Activated naive CD4-positive, alpha-beta T cell treated with anti-CD3 and anti-CD28 coated beads, Interleukin-2, amount 10 ng/mL, durations not matched to agents 7 days and 5 days (primary cell): Measurements from ENCODE around the gene EPB41L4A.
"Not testable (repeated sequence)": the region's sequence is repeated elsewhere in the genome, so short reads cannot be mapped to it uniquely, and the experiment has no call there.

ENCODE experiments used
- CTCF ChIA-PET: fragments of 350-600 bp; sonication (Branson Sonifier 250); formaldehyde crosslinking; loops from one replicate; lab custom pipeline; 2021; ENCODE audit warnings: antibody characterized with exemption; lab: Charles Lee
- DNase-seq: peaks from one replicate; pipeline ENCODE4 v3.0.0-alpha.2; 2020
- H3K27ac Mint-ChIP-seq: one replicate; pipeline ENCODE4 v1.8.0; 2021; ENCODE audit warnings: mild to moderate bottlenecking, moderate library complexity, mixed read lengths
- H3K27me3 Mint-ChIP-seq: one replicate; pipeline ENCODE4 v1.8.0; 2021; ENCODE audit warnings: mild to moderate bottlenecking, mixed read lengths
- H3K36me3 Mint-ChIP-seq: one replicate; pipeline ENCODE4 v1.8.0; 2021; ENCODE audit warnings: mixed read lengths
- H3K4me1 Mint-ChIP-seq: one replicate; pipeline ENCODE4 v1.8.0; 2021; ENCODE audit warnings: mixed read lengths
- H3K4me3 Mint-ChIP-seq: one replicate; pipeline ENCODE4 v1.8.0; 2021; ENCODE audit warnings: mild to moderate bottlenecking, moderate library complexity, mixed read lengths
- H3K9me3 Mint-ChIP-seq: one replicate; pipeline ENCODE4 v1.8.0; 2021; ENCODE audit warnings: mixed read lengths

Gene EPB41L4A

DNA sequence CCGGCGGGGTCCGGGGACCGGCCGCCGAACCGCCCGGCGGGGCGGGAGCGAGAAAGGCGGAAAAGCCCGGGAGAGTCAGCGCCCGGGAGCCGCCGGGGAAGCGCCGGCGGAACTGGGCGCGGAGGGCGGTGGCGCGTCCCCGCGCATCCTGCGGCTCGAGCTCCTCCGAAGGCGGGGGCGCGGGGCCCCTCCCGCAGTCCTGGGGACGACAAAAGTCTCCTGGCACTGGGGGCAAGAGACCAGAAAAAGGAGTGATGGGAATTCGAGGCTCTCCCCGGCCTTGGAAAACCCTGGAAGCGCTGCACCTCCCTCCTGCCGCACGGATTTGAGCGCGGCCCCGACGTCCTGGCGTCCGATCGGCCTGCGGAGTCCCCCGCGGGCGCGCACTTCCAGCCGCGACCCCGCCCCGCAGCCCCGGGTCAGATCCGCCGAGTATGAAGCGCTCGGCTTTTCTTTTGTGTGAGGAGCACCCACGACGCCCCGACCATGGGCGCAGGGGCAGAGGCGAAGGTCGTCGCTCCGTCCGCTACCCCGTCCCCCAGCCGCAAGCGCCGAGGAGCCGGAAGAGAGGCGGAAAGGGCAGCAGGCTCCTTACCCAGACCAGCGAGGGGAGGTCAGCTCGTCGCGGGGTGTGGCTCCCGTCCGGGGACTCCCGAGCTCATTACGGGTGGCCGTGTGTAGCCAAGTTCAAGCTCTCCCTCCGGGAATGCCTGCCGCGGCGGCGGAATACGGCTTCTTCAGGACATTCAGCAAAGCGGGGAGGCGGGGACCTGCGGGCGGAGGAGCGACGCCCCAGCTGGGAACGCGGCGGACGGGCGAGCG lies at the start of gene EPB41L4A:
EPB41L4A (minus strand) TSS at position 114 of the 822 bp plus-strand sequence. CDS start 238 bp downstream, outside the sequence.
- CTCF ChIA-PET = interaction anchor here (1.1 to 1.4 kb wide), 2 partner anchors 242 to 244 kb away, joined by 3 to 4 read pairs; no protein-coding TSS in a partner anchor
- no peaks in the 10 kb centered on the region for H3K36me3 Mint-ChIP-seq
- peaks cover 57% of the 10 kb centered on the region for H3K27me3 Mint-ChIP-seq
- H3K4me3 Mint-ChIP-seq = peak within 1 kb of the TSS; percentile 56
- H3K4me1 Mint-ChIP-seq = peaks cover 13% of the 10 kb centered on the region
- peak; percentile 23 for DNase-seq
- H3K9me3 Mint-ChIP-seq = no peaks in the 10 kb centered on the region
- peak within 1 kb of the TSS; percentile 1 for H3K27ac Mint-ChIP-seq

GRCh38 chr5:112467485-112467884 lies 48.4 kb upstream of the EPB41L4A start:
- Mint-ChIP-seq H3K4me3 (no peak overlapping the region), H3K27ac (no peak overlapping the region), H3K4me1 (no peaks in the 10 kb centered on the region), H3K9me3 (no peaks in the 10 kb centered on the region), H3K27me3 (no peaks in the 10 kb centered on the region), H3K36me3 (no peaks in the 10 kb centered on the region)
- DNase-seq = no peak
- CTCF ChIA-PET = no interaction called here

DNA sequence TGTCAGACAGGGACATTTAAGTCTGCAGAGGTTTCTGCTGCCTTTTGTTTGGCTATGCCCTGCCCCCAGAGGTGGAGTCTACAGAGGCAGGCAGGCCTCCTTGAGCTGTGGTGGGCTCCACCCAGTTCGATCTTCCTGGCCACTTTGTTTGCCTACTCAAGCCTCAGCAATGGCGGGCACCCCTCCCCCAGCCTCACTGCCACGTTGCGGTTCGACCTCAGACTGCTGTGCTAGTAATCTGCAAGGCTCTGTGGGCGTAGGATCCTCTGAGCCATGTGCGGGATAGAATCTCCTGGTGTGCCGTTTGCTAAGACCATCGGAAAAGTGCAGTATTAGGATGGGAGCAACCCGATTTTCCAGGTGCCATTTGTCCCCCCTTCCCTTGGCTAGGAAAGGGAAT lies 47.2 kb upstream of the EPB41L4A start:
- H3K27ac Mint-ChIP-seq, DNase-seq, H3K4me3 Mint-ChIP-seq, H3K36me3 Mint-ChIP-seq, H3K27me3 Mint-ChIP-seq, H3K9me3 Mint-ChIP-seq, H3K4me1 Mint-ChIP-seq, CTCF ChIA-PET: not testable (repeated sequence)

DNA sequence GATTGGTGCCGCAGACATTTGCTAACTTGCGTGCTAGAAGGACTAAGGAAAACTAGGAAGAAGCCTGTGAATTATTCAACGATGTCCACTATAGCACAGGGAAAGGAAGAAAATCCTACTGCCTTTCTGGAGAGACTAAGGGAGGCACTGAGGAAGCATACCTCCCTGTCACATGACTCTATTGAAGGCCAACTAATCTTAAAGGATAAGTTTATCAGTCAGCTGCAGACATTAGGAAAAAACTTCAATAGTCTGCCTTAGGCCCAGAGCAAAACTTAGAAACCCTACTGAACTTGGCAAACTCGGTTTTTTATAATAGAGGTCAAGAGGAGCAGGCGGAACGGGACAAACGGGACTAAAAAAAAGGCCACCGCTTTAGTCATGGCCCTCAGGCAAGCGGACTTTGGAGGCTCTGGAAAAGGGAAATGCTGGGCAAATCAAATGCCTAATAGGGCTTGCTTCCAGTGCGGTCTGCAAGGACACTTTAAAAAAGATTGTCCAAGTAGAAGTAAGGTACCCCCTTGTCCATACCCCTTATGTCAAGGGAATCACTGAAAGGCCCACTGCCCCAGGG lies 28.2 kb upstream of the EPB41L4A start:
- H3K36me3 Mint-ChIP-seq, H3K9me3 Mint-ChIP-seq, H3K4me1 Mint-ChIP-seq, H3K27me3 Mint-ChIP-seq, H3K27ac Mint-ChIP-seq, DNase-seq, CTCF ChIA-PET, H3K4me3 Mint-ChIP-seq: not testable (repeated sequence)

- DNase-seq = no peak
- no peak overlapping the region for H3K4me3 Mint-ChIP-seq
- H3K27me3 Mint-ChIP-seq = peaks cover 4% of the 10 kb centered on the region
- CTCF ChIA-PET = no interaction called here
- H3K9me3 Mint-ChIP-seq = no peaks in the 10 kb centered on the region
- H3K36me3 Mint-ChIP-seq = no peaks in the 10 kb centered on the region
- H3K4me1 Mint-ChIP-seq = no peaks in the 10 kb centered on the region
- H3K27ac Mint-ChIP-seq = no peak overlapping the region
These were observed 26.7 kb upstream of the EPB41L4A start for GRCh38 chr5:112445626-112446350.

- H3K36me3 Mint-ChIP-seq, H3K27me3 Mint-ChIP-seq, DNase-seq, H3K4me1 Mint-ChIP-seq, CTCF ChIA-PET, H3K9me3 Mint-ChIP-seq, H3K4me3 Mint-ChIP-seq, H3K27ac Mint-ChIP-seq: not testable (repeated sequence)
These were observed 24.9 kb upstream of the EPB41L4A start for GRCh38 chr5:112443932-112444331.

GRCh38 chr5:112440031-112440430 lies 21.0 kb upstream of the EPB41L4A start:
- no peak for DNase-seq
- H3K27ac Mint-ChIP-seq = no peak overlapping the region
- no peak overlapping the region for H3K4me3 Mint-ChIP-seq
- CTCF ChIA-PET = no interaction called here
- H3K9me3 Mint-ChIP-seq = no peaks in the 10 kb centered on the region
- peaks cover 9% of the 10 kb centered on the region for H3K27me3 Mint-ChIP-seq
- H3K4me1 Mint-ChIP-seq = no peaks in the 10 kb centered on the region
- no peaks in the 10 kb centered on the region for H3K36me3 Mint-ChIP-seq

- CTCF ChIA-PET = no interaction called here
- Mint-ChIP-seq H3K27ac (no peak overlapping the region), H3K4me3 (no peak overlapping the region), H3K9me3 (no peaks in the 10 kb centered on the region), H3K36me3 (no peaks in the 10 kb centered on the region), H3K27me3 (peaks cover 9% of the 10 kb centered on the region), H3K4me1 (no peaks in the 10 kb centered on the region)
- DNase-seq = no peak
These were observed 17.1 kb upstream of the EPB41L4A start for GRCh38 chr5:112436144-112436543.

DNA sequence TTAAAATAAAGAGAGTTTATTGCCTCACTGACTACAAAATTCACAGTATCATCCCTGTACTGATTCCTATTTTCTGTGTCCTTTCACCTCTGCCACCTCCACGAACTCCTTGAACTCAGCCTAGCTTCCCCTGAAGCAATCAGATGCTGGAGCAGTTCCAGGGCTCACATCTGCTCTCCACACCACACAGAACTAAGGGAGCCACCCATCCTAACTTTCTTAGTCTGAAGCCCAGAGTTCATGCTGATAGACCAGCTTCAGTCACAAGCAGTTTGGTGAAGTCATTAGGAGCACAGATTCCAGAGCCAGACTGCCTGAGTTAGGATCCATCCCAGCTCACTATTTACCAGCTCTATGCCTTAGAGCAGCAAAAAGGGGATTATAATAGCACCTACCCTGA lies 15.6 kb upstream of the EPB41L4A start:
- CTCF ChIA-PET = no interaction called here
- no peak overlapping the region for H3K27ac Mint-ChIP-seq
- H3K27me3 Mint-ChIP-seq = peaks cover 9% of the 10 kb centered on the region
- no peaks in the 10 kb centered on the region for H3K36me3 Mint-ChIP-seq
- H3K9me3 Mint-ChIP-seq = no peaks in the 10 kb centered on the region
- DNase-seq = no peak
- H3K4me3 Mint-ChIP-seq = no peak overlapping the region
- no peaks in the 10 kb centered on the region for H3K4me1 Mint-ChIP-seq

DNA sequence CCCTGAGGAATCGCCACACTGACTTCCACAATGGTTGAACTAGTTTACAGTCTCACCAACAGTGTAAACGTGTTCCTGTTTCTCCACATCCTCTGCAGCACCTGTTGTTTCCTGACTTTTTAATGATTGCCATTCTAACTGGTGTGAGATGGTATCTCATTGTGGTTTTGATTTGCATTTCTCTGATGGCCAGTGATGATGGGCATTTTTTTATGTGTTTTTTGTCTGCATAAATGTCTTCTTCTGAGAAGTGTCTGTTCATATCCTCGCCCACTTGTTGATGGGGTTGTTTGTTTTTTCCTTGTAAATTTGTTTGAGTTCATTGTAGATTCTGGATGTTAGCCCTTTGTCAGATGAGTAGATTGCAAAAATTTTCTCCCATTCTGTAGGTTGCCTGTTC lies 7.1 kb upstream of the EPB41L4A start:
- CTCF ChIA-PET, H3K36me3 Mint-ChIP-seq, H3K9me3 Mint-ChIP-seq, H3K4me3 Mint-ChIP-seq, DNase-seq, H3K4me1 Mint-ChIP-seq: not testable (repeated sequence)
- peak overlapping the region; percentile 53 for H3K27ac Mint-ChIP-seq
- peaks cover 17% of the 10 kb centered on the region for H3K27me3 Mint-ChIP-seq

GRCh38 chr5:112419986-112420864 lies 1.1 kb upstream of the EPB41L4A start:
- CTCF ChIA-PET = interaction anchor here (0.8 to 1.1 kb wide), 8 partner anchors 10 to 246 kb away, joined by 3 to 8 read pairs (median 3); no protein-coding TSS in a partner anchor
- Mint-ChIP-seq H3K27ac (no peak overlapping the region), H3K4me3 (peak overlapping the region; percentile 56), H3K36me3 (no peaks in the 10 kb centered on the region), H3K27me3 (peaks cover 57% of the 10 kb centered on the region), H3K4me1 (peaks cover 13% of the 10 kb centered on the region), H3K9me3 (no peaks in the 10 kb centered on the region)
- DNase-seq = peak; percentile 48

- CTCF ChIA-PET = interaction anchor here (1.4 kb wide), 1 partner anchor 244 kb away, joined by 4 read pairs; no protein-coding TSS in a partner anchor
- H3K9me3 Mint-ChIP-seq = no peaks in the 10 kb centered on the region
- peak overlapping the region; percentile 56 for H3K4me3 Mint-ChIP-seq
- no peak overlapping the region for H3K27ac Mint-ChIP-seq
- DNase-seq = no peak
- H3K4me1 Mint-ChIP-seq = peaks cover 13% of the 10 kb centered on the region
- H3K27me3 Mint-ChIP-seq = peaks cover 60% of the 10 kb centered on the region
- H3K36me3 Mint-ChIP-seq = no peaks in the 10 kb centered on the region
These were observed 366 bp downstream of the EPB41L4A start for GRCh38 chr5:112418659-112419163.

DNA sequence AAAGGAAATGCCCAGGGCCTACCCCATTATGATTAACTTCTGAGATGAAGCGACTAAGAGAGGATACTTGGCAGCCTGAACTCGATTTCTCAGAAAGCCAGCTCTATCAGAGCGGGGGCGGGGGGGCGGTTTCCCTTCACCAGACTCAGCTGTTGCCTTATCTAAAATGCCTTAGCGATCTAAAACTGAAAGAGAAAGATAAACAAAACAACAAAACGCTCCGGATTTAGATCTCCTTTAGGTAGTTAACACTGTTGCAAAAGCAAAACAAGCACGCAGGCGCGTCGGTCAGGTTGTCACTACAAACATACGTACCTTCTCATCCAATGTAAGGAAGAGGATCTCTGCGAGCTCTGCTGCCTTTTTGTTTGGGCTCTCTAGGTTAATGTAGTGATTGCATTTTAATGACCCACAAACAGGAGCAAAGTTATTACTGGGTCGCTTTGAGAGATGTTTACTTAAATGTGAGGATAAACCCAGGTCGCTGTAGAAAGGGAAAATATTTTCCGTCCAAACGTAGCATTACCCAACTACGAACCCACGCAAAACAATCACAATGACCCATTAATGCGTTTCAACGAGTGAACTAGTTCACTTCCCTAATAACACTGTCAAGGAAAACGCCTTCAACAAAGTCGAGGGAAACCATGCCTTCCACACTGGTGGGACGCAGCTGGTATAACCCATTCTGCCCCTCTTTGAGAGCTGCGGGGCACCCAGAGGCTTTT lies 982 bp downstream of the EPB41L4A start:
- CTCF ChIA-PET = interaction anchor here (0.6 to 1.4 kb wide), 2 partner anchors 243 to 514 kb away, joined by 3 to 4 read pairs; no protein-coding TSS in a partner anchor
- Mint-ChIP-seq H3K27ac (peak overlapping the region; percentile 1), H3K27me3 (peaks cover 59% of the 10 kb centered on the region), H3K9me3 (no peaks in the 10 kb centered on the region), H3K36me3 (no peaks in the 10 kb centered on the region), H3K4me3 (peak overlapping the region; percentile 56), H3K4me1 (peaks cover 13% of the 10 kb centered on the region)
- DNase-seq = peak; percentile 70
